Smooth muscle cell of the coronary artery (primary cell): ENCODE data around the gene TAS2R43. TPM values are rescaled to one million over a fixed set of nuclear protein-coding genes. Genes with fewer than 3 reads are reported as not detected.

ENCODE experiments used
- total RNA-seq: library from RNA; depleted of rRNA; stranded (reverse); fragments of >200 nt; gene quantifications from 2 replicates; pipeline ENCODE4 v1.2.3, GENCODE V29; 2014; ENCODE audit warnings: low replicate concordance

The TAS2R43 gene, protein sequence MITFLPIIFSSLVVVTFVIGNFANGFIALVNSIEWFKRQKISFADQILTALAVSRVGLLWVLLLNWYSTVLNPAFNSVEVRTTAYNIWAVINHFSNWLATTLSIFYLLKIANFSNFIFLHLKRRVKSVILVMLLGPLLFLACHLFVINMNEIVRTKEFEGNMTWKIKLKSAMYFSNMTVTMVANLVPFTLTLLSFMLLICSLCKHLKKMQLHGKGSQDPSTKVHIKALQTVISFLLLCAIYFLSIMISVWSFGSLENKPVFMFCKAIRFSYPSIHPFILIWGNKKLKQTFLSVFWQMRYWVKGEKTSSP
- total RNA-seq: 0.70 TPM in 1 of 2 replicates, not detected in the other

GRCh38 chr12:11092128-11092527 is at the start of gene TAS2R43:
TAS2R43 (minus strand) TSS chr12:11092313; CDS start chr12:11092229, 84 bp downstream.

GRCh38 chr12:11134305-11134704 is 42.2 kb upstream of the TAS2R43 start, which contains the start of gene TAS2R30:
TAS2R30 (minus strand) TSS chr12:11134644; CDS start chr12:11134244, 400 bp downstream.

GRCh38 chr12:11062194-11062593 is 29.9 kb downstream of the TAS2R43 start, which contains the start of gene TAS2R46:
TAS2R46 (minus strand) TSS chr12:11062294; CDS start chr12:11062294, 0 bp downstream.

Other genes with a start within 250 kb of the TAS2R43 start
- 0.47 and 0.53 TPM in 2 replicates for gene PRR4, start 242.8 kb downstream of the TAS2R43 start, total RNA-seq
- gene PRH1, start 208.1 kb downstream of the TAS2R43 start, total RNA-seq: 9.3 and 20.0 TPM in 2 replicates
- 0.70 and 1.1 TPM in 2 replicates for gene TAS2R13, start 182.8 kb downstream of the TAS2R43 start, total RNA-seq
- not detected in 2 replicates for gene PRH2, start 163.1 kb downstream of the TAS2R43 start, total RNA-seq
- gene TAS2R14, start 153.1 kb downstream of the TAS2R43 start, total RNA-seq: 1.6 and 2.5 TPM in 2 replicates
- gene TAS2R50, start 105.4 kb downstream of the TAS2R43 start, total RNA-seq: 1.3 and 1.8 TPM in 2 replicates
- 1.9 and 2.3 TPM in 2 replicates for gene TAS2R20, start 94.0 kb downstream of the TAS2R43 start, total RNA-seq
- gene TAS2R19, start 69.7 kb downstream of the TAS2R43 start, total RNA-seq: 4.1 and 4.3 TPM in 2 replicates
- gene TAS2R31, start 60.9 kb downstream of the TAS2R43 start, total RNA-seq: 1.2 and 2.3 TPM in 2 replicates
- 0.82 and 1.9 TPM in 2 replicates for gene TAS2R46, start 30.0 kb downstream of the TAS2R43 start, total RNA-seq
- gene TAS2R30, start 42.3 kb upstream of the TAS2R43 start, total RNA-seq: 2.0 and 3.0 TPM in 2 replicates
- 2.3 and 5.3 TPM in 2 replicates for gene SMIM10L1, start 78.9 kb upstream of the TAS2R43 start, total RNA-seq
- gene TAS2R42, start 94.6 kb upstream of the TAS2R43 start, total RNA-seq: not detected in 2 replicates
- not detected in 2 replicates for gene PRB3, start 177.4 kb upstream of the TAS2R43 start, total RNA-seq
- gene PRB4, start 218.1 kb upstream of the TAS2R43 start, total RNA-seq: not detected in 2 replicates